ENCODE results near the gene FBXO27.

- no peak for TF ChIP-seq ZKSCAN1 (IDR thresholded peaks at IDR 0.05; ENCODE audit: low read length)
- no peak for TF ChIP-seq ZNF354B (CRISPR knock-in tag; IDR thresholded peaks at IDR 0.05)
Measured at GRCh38 chr19:39036581-39036980, 4.2 kb upstream of the FBXO27 start.
